ENCODE data around the gene ROCK2. TPM values are rescaled to one million over a fixed set of nuclear protein-coding genes. Genes with fewer than 3 reads are reported as not detected.

The ROCK2 gene
- total RNA-seq, 1 experiment from 2014 or later = 64.4 TPM

GRCh38 chr2:11356764-11357163, 12.3 kb upstream of the ROCK2 start:
- H3K27me3 Mint-ChIP-seq (ENCODE audit: insufficient read depth, unreplicated experiment) = no peaks in the 10 kb centered on the region
- POLR2A ChIA-PET = interaction anchor here (1.0 to 1.1 kb wide), 2 partner anchors 12 to 18 kb away, joined by 4 to 6 read pairs; partner anchors contain the start of gene ROCK2
- no peaks in the 10 kb centered on the region for H3K9me3 Mint-ChIP-seq (ENCODE audit: unreplicated experiment)
- H3K36me3 ChIP-seq (ENCODE audit: control insufficient read depth, insufficient read depth, low read length) = no peaks in the 10 kb centered on the region
- CTCF ChIA-PET = interaction anchor here (1.3 kb wide), 1 partner anchor 11 kb away, joined by 7 read pairs; the partner anchor contains the start of gene ROCK2
- no peak overlapping the region for H3K4me3 ChIP-seq (ENCODE audit: low read depth, low read length)
- peaks cover 12% of the 10 kb centered on the region for H3K36me3 Mint-ChIP-seq (ENCODE audit: insufficient read depth, unreplicated experiment)
- peak overlapping the region; percentile 93 for H3K27ac Mint-ChIP-seq (ENCODE audit: unreplicated experiment)
- no peak for DNase-seq
- no peaks in the 10 kb centered on the region for H3K27me3 ChIP-seq (replicated peaks; ENCODE audit: control insufficient read depth, insufficient read depth, low read length)
- peak overlapping the region; percentile 29 for H3K4me3 Mint-ChIP-seq (ENCODE audit: unreplicated experiment)
- intact Hi-C loops (cut with micrococcal nuclease; ENCODE audit: unreplicated experiment) = loop anchor here (1.0 kb wide), 1 partner anchor 11 kb away; no protein-coding TSS in a partner anchor
- peaks cover 48% of the 10 kb centered on the region for H3K4me1 ChIP-seq
- TF ChIP-seq, protein P1, sequence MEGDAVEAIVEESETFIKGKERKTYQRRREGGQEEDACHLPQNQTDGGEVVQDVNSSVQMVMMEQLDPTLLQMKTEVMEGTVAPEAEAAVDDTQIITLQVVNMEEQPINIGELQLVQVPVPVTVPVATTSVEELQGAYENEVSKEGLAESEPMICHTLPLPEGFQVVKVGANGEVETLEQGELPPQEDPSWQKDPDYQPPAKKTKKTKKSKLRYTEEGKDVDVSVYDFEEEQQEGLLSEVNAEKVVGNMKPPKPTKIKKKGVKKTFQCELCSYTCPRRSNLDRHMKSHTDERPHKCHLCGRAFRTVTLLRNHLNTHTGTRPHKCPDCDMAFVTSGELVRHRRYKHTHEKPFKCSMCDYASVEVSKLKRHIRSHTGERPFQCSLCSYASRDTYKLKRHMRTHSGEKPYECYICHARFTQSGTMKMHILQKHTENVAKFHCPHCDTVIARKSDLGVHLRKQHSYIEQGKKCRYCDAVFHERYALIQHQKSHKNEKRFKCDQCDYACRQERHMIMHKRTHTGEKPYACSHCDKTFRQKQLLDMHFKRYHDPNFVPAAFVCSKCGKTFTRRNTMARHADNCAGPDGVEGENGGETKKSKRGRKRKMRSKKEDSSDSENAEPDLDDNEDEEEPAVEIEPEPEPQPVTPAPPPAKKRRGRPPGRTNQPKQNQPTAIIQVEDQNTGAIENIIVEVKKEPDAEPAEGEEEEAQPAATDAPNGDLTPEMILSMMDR (IDR thresholded peaks at IDR 0.05; ENCODE audit: insufficient read depth in 1 of 2, low read depth in 1 of 2, low read length in 1 of 2, severe bottlenecking in 1 of 2, unreplicated experiment in 1 of 2) = no peak
- H3K4me1 Mint-ChIP-seq (ENCODE audit: low read depth, unreplicated experiment) = peaks cover 59% of the 10 kb centered on the region
- no peaks in the 10 kb centered on the region for H3K9me3 ChIP-seq
- BruUV-seq (replicated peaks) = TSS peak; percentile 69

- H3K27me3 Mint-ChIP-seq (ENCODE audit: insufficient read depth, unreplicated experiment) = no peaks in the 10 kb centered on the region
- intact Hi-C loops (cut with micrococcal nuclease; ENCODE audit: unreplicated experiment) = no loop called here
- CTCF ChIA-PET = interaction anchor here (0.6 to 2.3 kb wide), 4 partner anchors 9 to 208 kb away, joined by 3 to 10 read pairs (median 4); partner anchors contain the start of gene ROCK2
- peak overlapping the region; percentile 15 for H3K4me3 Mint-ChIP-seq (ENCODE audit: unreplicated experiment)
- no peaks in the 10 kb centered on the region for H3K9me3 ChIP-seq
- POLR2A ChIA-PET = interaction anchor here (0.9 to 1.3 kb wide), 2 partner anchors 11 to 12 kb away, joined by 3 read pairs; partner anchors contain the start of gene ROCK2
- no peaks in the 10 kb centered on the region for H3K9me3 Mint-ChIP-seq (ENCODE audit: unreplicated experiment)
- TF ChIP-seq, protein P1 (IDR thresholded peaks at IDR 0.05; ENCODE audit: insufficient read depth in 1 of 2, low read depth in 1 of 2, low read length in 1 of 2, severe bottlenecking in 1 of 2, unreplicated experiment in 1 of 2) = no peak
- peak overlapping the region; percentile 93 for H3K27ac Mint-ChIP-seq (ENCODE audit: unreplicated experiment)
- H3K4me1 Mint-ChIP-seq (ENCODE audit: low read depth, unreplicated experiment) = peaks cover 59% of the 10 kb centered on the region
- H3K4me3 ChIP-seq (ENCODE audit: low read depth, low read length) = no peak overlapping the region
- no peak for DNase-seq
- H3K36me3 ChIP-seq (ENCODE audit: control insufficient read depth, insufficient read depth, low read length) = no peaks in the 10 kb centered on the region
- peaks cover 48% of the 10 kb centered on the region for H3K4me1 ChIP-seq
- H3K36me3 Mint-ChIP-seq (ENCODE audit: insufficient read depth, unreplicated experiment) = peaks cover 12% of the 10 kb centered on the region
- no peaks in the 10 kb centered on the region for H3K27me3 ChIP-seq (replicated peaks; ENCODE audit: control insufficient read depth, insufficient read depth, low read length)
- BruUV-seq (replicated peaks) = no TSS peak
Observed at GRCh38 chr2:11355194-11356053, 11.0 kb upstream of the ROCK2 start.

GRCh38 chr2:11354363-11355154, 10.1 kb upstream of the ROCK2 start:
- Histone ChIP-seq H3K9me3 (no peaks in the 10 kb centered on the region), H3K4me1 (peaks cover 48% of the 10 kb centered on the region), H3K36me3 (ENCODE audit: control insufficient read depth, insufficient read depth, low read length) (no peaks in the 10 kb centered on the region), H3K4me3 (ENCODE audit: low read depth, low read length) (no peak overlapping the region), H3K27me3 (replicated peaks; ENCODE audit: control insufficient read depth, insufficient read depth, low read length) (no peaks in the 10 kb centered on the region)
- Mint-ChIP-seq H3K36me3 (ENCODE audit: insufficient read depth, unreplicated experiment) (peaks cover 12% of the 10 kb centered on the region), H3K27me3 (ENCODE audit: insufficient read depth, unreplicated experiment) (no peaks in the 10 kb centered on the region), H3K27ac (ENCODE audit: unreplicated experiment) (peak overlapping the region; percentile 93), H3K4me1 (ENCODE audit: low read depth, unreplicated experiment) (peaks cover 57% of the 10 kb centered on the region), H3K9me3 (ENCODE audit: unreplicated experiment) (no peaks in the 10 kb centered on the region), H3K4me3 (ENCODE audit: unreplicated experiment) (peak overlapping the region; percentile 27)
- TF ChIP-seq, protein P1 (IDR thresholded peaks at IDR 0.05; ENCODE audit: insufficient read depth in 1 of 2, low read depth in 1 of 2, low read length in 1 of 2, severe bottlenecking in 1 of 2, unreplicated experiment in 1 of 2) = no peak
- POLR2A ChIA-PET = interaction anchor here (1.3 kb wide), 1 partner anchor 11 kb away, joined by 3 read pairs; the partner anchor contains the start of gene ROCK2
- CTCF ChIA-PET = interaction anchor here (1.2 to 2.3 kb wide), 2 partner anchors 9 to 20 kb away, joined by 4 to 10 read pairs; partner anchors contain the start of gene ROCK2
- peak in 1 of 2 experiments; percentile 51 for DNase-seq
- BruUV-seq (replicated peaks) = no TSS peak
- intact Hi-C loops (cut with micrococcal nuclease; ENCODE audit: unreplicated experiment) = no loop called here
